Loucy (cell line): ENCODE measurements around the gene TCEA3.

Experiments
- CTCF ChIP-seq: fragments of 200-600 bp; sonication (generic); conservative IDR thresholded peaks from 2 replicates; pipeline ENCODE4 v1.5.1; 2014; ENCODE audit warnings: mild to moderate bottlenecking, antibody characterized with exemption, low read length
- EZH2phosphoT487 ChIP-seq: fragments of 200-600 bp; IDR thresholded peaks from 2 replicates; pipeline ENCODE4 v1.6.1; 2018; ENCODE audit warnings: antibody characterized with exemption, mild to moderate bottlenecking, moderate library complexity, borderline replicate concordance

GRCh38 chr1:23369335-23370013, 55.1 kb downstream of the TCEA3 start, which contains the start of gene ZNF436:
- no peak for TF ChIP-seq CTCF
- TF ChIP-seq EZH2phosphoT487, result no peak
